Lung (tissue), 12 donors: ENCODE measurements around the gene AKAP6. TPM values are rescaled to one million over a fixed set of nuclear protein-coding genes. Genes with fewer than 3 reads are reported as not detected.

Experiments
- ATAC-seq: fragments of 200-7000 bp; cut with Tn5 transposase; one replicate; pipeline ENCODE4 v1.9.1; 2020; ENCODE audit warnings: moderate number of reproducible peaks; ENCODE audit not compliant: insufficient read depth, low FRiP score
- DNase-seq, 3 donors: peaks; one replicate each; pipeline ENCODE4 v3.0.0-alpha.2; 2013 to 2017
- H3K27ac ChIP-seq, 2 donors: one replicate each; pipeline ENCODE4 v1.5.1; 2013; ENCODE audit warnings: mild to moderate bottlenecking in 2 of 2, moderate library complexity in 2 of 2, control low read depth in 1 of 2, inconsistent platforms in 1 of 2, low read depth in 1 of 2, low read length in 1 of 2
- H3K27me3 ChIP-seq, 3 donors: one replicate each; pipeline ENCODE4 v1.5.1; 2013; ENCODE audit warnings: low read length in 2 of 3; ENCODE audit not compliant: control insufficient read depth in 3 of 3, insufficient read depth in 3 of 3
- H3K36me3 ChIP-seq, 4 donors: one replicate each; pipeline ENCODE4 v1.5.1; 2013; ENCODE audit warnings: low read length in 4 of 4, mild to moderate bottlenecking in 1 of 4, moderate library complexity in 1 of 4; ENCODE audit not compliant: control insufficient read depth in 4 of 4, insufficient read depth in 4 of 4
- H3K4me1 ChIP-seq, 5 donors: one replicate each; pipeline ENCODE4 v1.5.1; 2013; ENCODE audit warnings: low read length in 5 of 5, mild to moderate bottlenecking in 2 of 5, moderate library complexity in 1 of 5; ENCODE audit not compliant: control insufficient read depth in 5 of 5, insufficient read depth in 5 of 5
- H3K4me3 ChIP-seq: one replicate; pipeline ENCODE4 v1.5.1; 2013; ENCODE audit warnings: mild to moderate bottlenecking, control low read depth, moderate library complexity
- H3K9ac ChIP-seq, 2 donors: one replicate each; pipeline ENCODE4 v1.5.1; 2013; ENCODE audit warnings: low read length in 2 of 2, control low read depth in 1 of 2; ENCODE audit not compliant: insufficient read depth in 1 of 2
- H3K9me3 ChIP-seq, 4 donors: one replicate each; pipeline ENCODE4 v1.5.1; 2013; ENCODE audit warnings: low read length in 3 of 4, mild to moderate bottlenecking in 1 of 4, moderate library complexity in 1 of 4; ENCODE audit not compliant: control insufficient read depth in 4 of 4, insufficient read depth in 3 of 4
- WGBS, 2 donors: extraction: QIAGEN DNeasy Blood & Tissue Kit; methylation state at CpG; one replicate each; pipeline ENCODE4 v1.1.7; 2013; 5-methylcytosine and 5-hydroxymethylcytosine counted together
- polyA plus RNA-seq, 2 donors: library from polyadenylated mRNA; stranded (reverse); fragments of 200-250 nt; gene quantifications; one replicate each; pipeline ENCODE4 v1.2.1, GENCODE V29; 2013
- total RNA-seq, 2 donors: library from RNA; depleted of rRNA in 1 of 2; stranded (reverse); fragments of >200 nt in 1 of 2; gene quantifications; one replicate each; pipeline ENCODE4 v1.2.1, GENCODE V29; 2014 to 2021
- TF ChIP-seq, protein P1 (sequence below): IDR thresholded peaks from 2 replicates; pipeline ENCODE4 v1.5.1; 2012; ENCODE audit warnings: mild to moderate bottlenecking; ENCODE audit errors: control extremely low read depth, extremely low read depth
- donor health status: control.
- donor health status: control.
- donor health status: Bipolar disorder and iron deficiency.
- donor health status: healthy.
- donor health status: DM: yes; HTN: yes; CAD: no.

The AKAP6 gene
- total and polyA plus RNA-seq, 4 donors = 1.5 to 27.1 (median 7.7) TPM

DNA sequence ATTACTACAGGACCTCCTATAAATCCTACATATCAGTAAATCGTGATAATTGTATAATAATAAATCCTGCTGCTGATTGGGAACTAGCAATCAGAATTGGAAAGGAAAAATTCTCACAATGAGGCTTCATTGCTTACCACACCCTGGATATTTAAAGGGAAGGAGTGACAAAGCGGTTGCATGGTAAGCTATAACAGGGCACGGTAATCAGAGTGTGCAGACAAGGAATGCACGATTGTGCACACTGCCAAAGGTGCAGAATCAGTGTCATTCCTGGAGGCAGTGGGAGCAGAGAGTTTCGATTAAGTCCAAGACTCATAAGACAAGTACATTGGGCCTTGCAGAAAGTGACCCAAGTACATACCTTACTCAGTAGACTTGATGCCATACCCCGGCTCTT, 332.1 kb downstream of the AKAP6 start:
- peaks cover 0 to 38% (median 0%) of the 10 kb centered on the region in 5 donors for H3K4me1 ChIP-seq
- no peaks in the 10 kb centered on the region for H3K9me3 ChIP-seq
- H3K27ac ChIP-seq = no peak overlapping the region
- H3K27me3 ChIP-seq = no peaks in the 10 kb centered on the region
- no peak overlapping the region for H3K4me3 ChIP-seq
- no peak for ATAC-seq
- TF ChIP-seq, protein P1, sequence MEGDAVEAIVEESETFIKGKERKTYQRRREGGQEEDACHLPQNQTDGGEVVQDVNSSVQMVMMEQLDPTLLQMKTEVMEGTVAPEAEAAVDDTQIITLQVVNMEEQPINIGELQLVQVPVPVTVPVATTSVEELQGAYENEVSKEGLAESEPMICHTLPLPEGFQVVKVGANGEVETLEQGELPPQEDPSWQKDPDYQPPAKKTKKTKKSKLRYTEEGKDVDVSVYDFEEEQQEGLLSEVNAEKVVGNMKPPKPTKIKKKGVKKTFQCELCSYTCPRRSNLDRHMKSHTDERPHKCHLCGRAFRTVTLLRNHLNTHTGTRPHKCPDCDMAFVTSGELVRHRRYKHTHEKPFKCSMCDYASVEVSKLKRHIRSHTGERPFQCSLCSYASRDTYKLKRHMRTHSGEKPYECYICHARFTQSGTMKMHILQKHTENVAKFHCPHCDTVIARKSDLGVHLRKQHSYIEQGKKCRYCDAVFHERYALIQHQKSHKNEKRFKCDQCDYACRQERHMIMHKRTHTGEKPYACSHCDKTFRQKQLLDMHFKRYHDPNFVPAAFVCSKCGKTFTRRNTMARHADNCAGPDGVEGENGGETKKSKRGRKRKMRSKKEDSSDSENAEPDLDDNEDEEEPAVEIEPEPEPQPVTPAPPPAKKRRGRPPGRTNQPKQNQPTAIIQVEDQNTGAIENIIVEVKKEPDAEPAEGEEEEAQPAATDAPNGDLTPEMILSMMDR = no peak
- no peak for DNase-seq
- H3K9ac ChIP-seq = no peak overlapping the region
- WGBS, 2 donors = 76 to 80% methylated on average over 6 of the region's 6 CpGs
- no peaks in the 10 kb centered on the region for H3K36me3 ChIP-seq

DNA sequence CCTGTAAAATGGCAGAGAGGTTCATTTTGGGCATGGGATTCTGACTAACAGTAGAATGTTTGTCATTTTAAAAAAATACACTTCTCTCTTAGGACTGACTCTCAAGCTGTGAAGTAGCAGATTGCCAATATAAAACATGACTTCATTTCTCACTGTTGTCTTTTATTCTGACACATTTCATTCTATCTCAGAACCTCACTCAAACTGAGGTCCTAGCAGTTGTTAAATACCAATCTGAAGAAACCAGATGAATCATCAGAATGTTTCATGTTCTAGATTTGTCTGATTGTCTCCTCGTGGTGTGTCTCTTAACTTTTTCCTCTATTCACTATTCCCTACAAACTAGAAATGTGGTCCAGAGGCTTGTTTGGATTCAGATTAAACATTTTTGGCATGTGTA, 333.1 kb downstream of the AKAP6 start:
- Histone ChIP-seq H3K4me3 (no peak overlapping the region), H3K9ac (no peak overlapping the region), H3K36me3 (no peaks in the 10 kb centered on the region), H3K27me3 (no peaks in the 10 kb centered on the region), H3K4me1 (peaks cover 0 to 30% (median 0%) of the 10 kb centered on the region in 5 donors), H3K27ac (peak overlapping the region in 1 of 2 donors; percentile 60), H3K9me3 (no peaks in the 10 kb centered on the region)
- TF ChIP-seq, protein P1 = no peak
- 60 to 69% methylated on average over 1 of the region's 1 CpG for WGBS, 2 donors
- DNase-seq (no peak), ATAC-seq (no peak)

GRCh38 chr14:32666308-32666707, 337.2 kb downstream of the AKAP6 start:
- H3K4me1 ChIP-seq = peaks cover 0 to 10% (median 0%) of the 10 kb centered on the region in 5 donors
- no peaks in the 10 kb centered on the region for H3K27me3 ChIP-seq
- TF ChIP-seq, protein P1 = no peak
- peak in 1 of 3 donors; percentile 7 for DNase-seq
- H3K9ac ChIP-seq = no peak overlapping the region
- H3K27ac ChIP-seq = no peak overlapping the region
- ATAC-seq = no peak
- H3K36me3 ChIP-seq = no peaks in the 10 kb centered on the region
- H3K9me3 ChIP-seq = no peaks in the 10 kb centered on the region
- no peak overlapping the region for H3K4me3 ChIP-seq

GRCh38 chr14:32667287-32667686, 338.2 kb downstream of the AKAP6 start:
- H3K4me1 ChIP-seq = peaks cover 0 to 3% (median 0%) of the 10 kb centered on the region in 5 donors
- 70 to 82% methylated on average over 2 of the region's 2 CpGs for WGBS, 2 donors
- no peak for DNase-seq
- no peak overlapping the region for H3K9ac ChIP-seq
- no peak overlapping the region for H3K4me3 ChIP-seq
- H3K27ac ChIP-seq = no peak overlapping the region
- no peaks in the 10 kb centered on the region for H3K36me3 ChIP-seq
- TF ChIP-seq, protein P1 = no peak
- peaks cover 0 to under 1% (median 0%) of the 10 kb centered on the region in 4 donors for H3K9me3 ChIP-seq
- no peaks in the 10 kb centered on the region for H3K27me3 ChIP-seq
- ATAC-seq = no peak
